ENCODE results near the gene SLC45A1. TPM values are rescaled to one million over a fixed set of nuclear protein-coding genes. Genes with fewer than 3 reads are reported as not detected.

Gene SLC45A1
- total RNA-seq, 1 experiment from 2014 or later = 0.41 TPM

GRCh38 chr1:8381618-8382017 is 63.7 kb downstream of the SLC45A1 start:
- no peak overlapping the region for H3K4me3 Mint-ChIP-seq (ENCODE audit: unreplicated experiment)
- no TSS peak for BruUV-seq (replicated peaks)
- Histone ChIP-seq H3K4me1 (0 out of 2 replicates have a peak, but pooled peaks cover 5% of the 10 kb centered on the region), H3K27me3 (replicated peaks; ENCODE audit: control insufficient read depth, insufficient read depth, low read length) (no peaks in the 10 kb centered on the region), H3K4me3 (ENCODE audit: low read depth, low read length) (no peak overlapping the region), H3K36me3 (ENCODE audit: control insufficient read depth, insufficient read depth, low read length) (peaks cover 3% of the 10 kb centered on the region; the same call in 1 of the 2 replicates), H3K9me3 (no peaks in the 10 kb centered on the region)
- no peak overlapping the region for H3K27ac Mint-ChIP-seq (ENCODE audit: unreplicated experiment)
- ChIA-PET CTCF (no interaction called here), POLR2A (no interaction called here)
- H3K36me3 Mint-ChIP-seq (ENCODE audit: insufficient read depth, unreplicated experiment) = peaks cover 53% of the 10 kb centered on the region
- intact Hi-C loops (cut with micrococcal nuclease; ENCODE audit: unreplicated experiment) = no loop called here
- TF ChIP-seq, protein P1, sequence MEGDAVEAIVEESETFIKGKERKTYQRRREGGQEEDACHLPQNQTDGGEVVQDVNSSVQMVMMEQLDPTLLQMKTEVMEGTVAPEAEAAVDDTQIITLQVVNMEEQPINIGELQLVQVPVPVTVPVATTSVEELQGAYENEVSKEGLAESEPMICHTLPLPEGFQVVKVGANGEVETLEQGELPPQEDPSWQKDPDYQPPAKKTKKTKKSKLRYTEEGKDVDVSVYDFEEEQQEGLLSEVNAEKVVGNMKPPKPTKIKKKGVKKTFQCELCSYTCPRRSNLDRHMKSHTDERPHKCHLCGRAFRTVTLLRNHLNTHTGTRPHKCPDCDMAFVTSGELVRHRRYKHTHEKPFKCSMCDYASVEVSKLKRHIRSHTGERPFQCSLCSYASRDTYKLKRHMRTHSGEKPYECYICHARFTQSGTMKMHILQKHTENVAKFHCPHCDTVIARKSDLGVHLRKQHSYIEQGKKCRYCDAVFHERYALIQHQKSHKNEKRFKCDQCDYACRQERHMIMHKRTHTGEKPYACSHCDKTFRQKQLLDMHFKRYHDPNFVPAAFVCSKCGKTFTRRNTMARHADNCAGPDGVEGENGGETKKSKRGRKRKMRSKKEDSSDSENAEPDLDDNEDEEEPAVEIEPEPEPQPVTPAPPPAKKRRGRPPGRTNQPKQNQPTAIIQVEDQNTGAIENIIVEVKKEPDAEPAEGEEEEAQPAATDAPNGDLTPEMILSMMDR (IDR thresholded peaks at IDR 0.05; ENCODE audit: insufficient read depth in 1 of 2, low read depth in 1 of 2, low read length in 1 of 2, severe bottlenecking in 1 of 2, unreplicated experiment in 1 of 2) = no peak
- H3K27me3 Mint-ChIP-seq (ENCODE audit: insufficient read depth, unreplicated experiment) = no peaks in the 10 kb centered on the region
- peaks cover 9% of the 10 kb centered on the region for H3K4me1 Mint-ChIP-seq (ENCODE audit: low read depth, unreplicated experiment)
- no peak for DNase-seq
- H3K9me3 Mint-ChIP-seq (ENCODE audit: unreplicated experiment) = no peaks in the 10 kb centered on the region

DNA sequence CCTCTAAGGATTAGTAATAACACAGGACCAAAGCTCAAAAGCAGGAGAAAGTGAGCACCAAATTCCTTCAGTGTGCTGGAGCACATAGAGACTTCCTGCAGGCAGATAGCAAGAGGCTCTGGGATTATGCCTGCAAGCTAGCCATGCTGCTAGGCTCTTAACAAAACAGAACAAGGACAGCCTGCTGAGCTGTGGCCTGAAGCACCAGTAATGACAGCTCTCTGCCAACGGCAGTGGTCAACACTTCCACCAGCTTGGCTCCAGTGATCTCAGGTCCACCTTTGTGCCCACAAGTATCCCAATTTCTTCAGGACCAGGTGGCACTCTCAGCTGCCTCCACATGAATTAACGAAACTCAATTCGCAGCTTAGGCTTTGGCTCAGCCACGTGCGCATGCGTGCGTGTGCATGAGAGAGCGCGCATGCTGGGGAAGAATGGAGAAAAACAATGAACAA is 64.2 kb downstream of the SLC45A1 start:
- no peaks in the 10 kb centered on the region for H3K9me3 Mint-ChIP-seq (ENCODE audit: unreplicated experiment)
- H3K36me3 Mint-ChIP-seq (ENCODE audit: insufficient read depth, unreplicated experiment) = peaks cover 57% of the 10 kb centered on the region
- POLR2A ChIA-PET = no interaction called here
- peaks cover 3% of the 10 kb centered on the region; the same call in 1 of the 2 replicates for H3K36me3 ChIP-seq (ENCODE audit: control insufficient read depth, insufficient read depth, low read length)
- TF ChIP-seq, protein P1 (IDR thresholded peaks at IDR 0.05; ENCODE audit: insufficient read depth in 1 of 2, low read depth in 1 of 2, low read length in 1 of 2, severe bottlenecking in 1 of 2, unreplicated experiment in 1 of 2) = no peak
- H3K27me3 ChIP-seq (replicated peaks; ENCODE audit: control insufficient read depth, insufficient read depth, low read length) = no peaks in the 10 kb centered on the region
- H3K27me3 Mint-ChIP-seq (ENCODE audit: insufficient read depth, unreplicated experiment) = no peaks in the 10 kb centered on the region
- H3K4me3 ChIP-seq (ENCODE audit: low read depth, low read length) = no peak overlapping the region
- BruUV-seq (replicated peaks) = no TSS peak
- peaks cover 9% of the 10 kb centered on the region for H3K4me1 Mint-ChIP-seq (ENCODE audit: low read depth, unreplicated experiment)
- DNase-seq = no peak
- intact Hi-C loops (cut with micrococcal nuclease; ENCODE audit: unreplicated experiment) = no loop called here
- H3K4me1 ChIP-seq = 0 out of 2 replicates have a peak, but pooled peaks cover 5% of the 10 kb centered on the region
- no peak overlapping the region for H3K27ac Mint-ChIP-seq (ENCODE audit: unreplicated experiment)
- CTCF ChIA-PET = no interaction called here
- no peaks in the 10 kb centered on the region for H3K9me3 ChIP-seq
- no peak overlapping the region for H3K4me3 Mint-ChIP-seq (ENCODE audit: unreplicated experiment)

GRCh38 chr1:8382608-8383505 is 64.9 kb downstream of the SLC45A1 start:
- peaks cover 57% of the 10 kb centered on the region for H3K36me3 Mint-ChIP-seq (ENCODE audit: insufficient read depth, unreplicated experiment)
- Histone ChIP-seq H3K9me3 (no peaks in the 10 kb centered on the region), H3K4me1 (0 out of 2 replicates have a peak, but pooled peaks cover 5% of the 10 kb centered on the region), H3K27me3 (replicated peaks; ENCODE audit: control insufficient read depth, insufficient read depth, low read length) (no peaks in the 10 kb centered on the region), H3K4me3 (ENCODE audit: low read depth, low read length) (no peak overlapping the region), H3K36me3 (ENCODE audit: control insufficient read depth, insufficient read depth, low read length) (peaks cover 3% of the 10 kb centered on the region; the same call in 1 of the 2 replicates)
- DNase-seq = no peak
- no peaks in the 10 kb centered on the region for H3K27me3 Mint-ChIP-seq (ENCODE audit: insufficient read depth, unreplicated experiment)
- H3K9me3 Mint-ChIP-seq (ENCODE audit: unreplicated experiment) = no peaks in the 10 kb centered on the region
- intact Hi-C loops (cut with micrococcal nuclease; ENCODE audit: unreplicated experiment) = no loop called here
- no peak overlapping the region for H3K4me3 Mint-ChIP-seq (ENCODE audit: unreplicated experiment)
- CTCF ChIA-PET = no interaction called here
- TF ChIP-seq, protein P1 (IDR thresholded peaks at IDR 0.05; ENCODE audit: insufficient read depth in 1 of 2, low read depth in 1 of 2, low read length in 1 of 2, severe bottlenecking in 1 of 2, unreplicated experiment in 1 of 2) = no peak
- H3K4me1 Mint-ChIP-seq (ENCODE audit: low read depth, unreplicated experiment) = peaks cover 9% of the 10 kb centered on the region
- POLR2A ChIA-PET = no interaction called here
- BruUV-seq (replicated peaks) = no TSS peak
- H3K27ac Mint-ChIP-seq (ENCODE audit: unreplicated experiment) = no peak overlapping the region

All from Caco-2 (cell line).